Effector memory CD8-positive, alpha-beta T cell (primary cell): ENCODE measurements around the gene ZNF775.
A peak's percentile ranks its signal among the peaks of the same experiment; 100 is the strongest.

Experiments
- ATAC-seq: fragments of 150-1000 bp; cut with Tn5 transposase; replicated peaks from 2 replicates; pipeline ENCODE4 v1.10.0; 2021; ENCODE audit warnings: mild to moderate bottlenecking, moderate library complexity
- DNase-seq, 3 experiments: peaks; one replicate each; pipeline ENCODE4 v3.0.0; 2021
- H3K27ac Mint-ChIP-seq, 2 donors: one replicate each; pipeline ENCODE4 v1.8.0; 2022; ENCODE audit warnings: mild to moderate bottlenecking in 2 of 2, mixed read lengths in 2 of 2, moderate library complexity in 2 of 2
- H3K27me3 Mint-ChIP-seq, 2 donors: one replicate each; pipeline ENCODE4 v1.8.0; 2022; ENCODE audit warnings: mixed read lengths in 2 of 2
- H3K36me3 Mint-ChIP-seq: one replicate; pipeline ENCODE4 v1.8.0; 2022; ENCODE audit warnings: mild to moderate bottlenecking, moderate library complexity, mixed read lengths; ENCODE audit not compliant: insufficient read depth
- H3K4me1 Mint-ChIP-seq, 2 donors: one replicate each; pipeline ENCODE4 v1.8.0; 2022; ENCODE audit warnings: low read depth in 2 of 2, mixed read lengths in 2 of 2
- H3K4me3 Mint-ChIP-seq, 2 donors: one replicate each; pipeline ENCODE4 v1.8.0; 2022; ENCODE audit warnings: mild to moderate bottlenecking in 2 of 2, mixed read lengths in 2 of 2, moderate library complexity in 2 of 2
- H3K9me3 Mint-ChIP-seq, 2 donors: one replicate each; pipeline ENCODE4 v1.8.0; 2022; ENCODE audit warnings: mixed read lengths in 2 of 2

Gene ZNF775

DNA sequence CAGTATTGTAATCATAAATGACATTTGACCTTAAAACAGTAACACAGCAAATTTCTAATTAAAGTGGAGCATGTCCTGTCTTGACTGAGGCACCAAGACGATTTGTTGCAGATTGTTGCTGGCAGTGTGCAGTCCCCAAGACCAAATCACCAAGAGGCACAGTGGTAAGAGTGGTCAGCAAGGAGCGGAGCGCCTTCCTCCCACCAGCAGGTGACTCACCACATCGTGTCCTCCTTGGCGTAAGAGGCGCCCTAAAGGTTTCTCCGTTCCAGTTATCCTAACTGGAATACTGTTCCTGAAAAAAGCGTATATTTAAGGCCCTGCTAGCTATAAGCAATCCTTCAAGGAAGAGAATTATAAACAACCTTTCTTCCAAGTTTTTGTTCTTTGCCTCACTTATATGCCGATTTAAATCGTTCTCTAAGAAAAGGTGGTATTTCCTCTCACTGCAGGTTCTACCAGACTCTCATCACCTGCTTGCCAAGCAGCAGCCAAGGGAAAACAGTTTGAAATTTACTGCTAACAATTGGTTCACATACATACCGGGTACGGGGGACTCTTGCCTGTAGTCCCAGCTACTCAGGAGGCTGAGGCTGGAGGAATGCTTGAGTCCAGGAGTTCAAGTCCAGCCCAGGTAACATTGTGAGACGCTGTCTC is 21.2 kb upstream of the ZNF775 start:
- Mint-ChIP-seq H3K27me3 (no peaks in the 10 kb centered on the region), H3K36me3 (peaks cover 7% of the 10 kb centered on the region), H3K27ac (peak overlapping the region in 1 of 2 donors; percentile 85), H3K9me3 (no peaks in the 10 kb centered on the region), H3K4me1 (peaks cover 27 to 33% of the 10 kb centered on the region in 2 donors), H3K4me3 (peak overlapping the region; percentile 51 to 54)
- DNase-seq (no peak), ATAC-seq (peak; percentile 19)

DNA sequence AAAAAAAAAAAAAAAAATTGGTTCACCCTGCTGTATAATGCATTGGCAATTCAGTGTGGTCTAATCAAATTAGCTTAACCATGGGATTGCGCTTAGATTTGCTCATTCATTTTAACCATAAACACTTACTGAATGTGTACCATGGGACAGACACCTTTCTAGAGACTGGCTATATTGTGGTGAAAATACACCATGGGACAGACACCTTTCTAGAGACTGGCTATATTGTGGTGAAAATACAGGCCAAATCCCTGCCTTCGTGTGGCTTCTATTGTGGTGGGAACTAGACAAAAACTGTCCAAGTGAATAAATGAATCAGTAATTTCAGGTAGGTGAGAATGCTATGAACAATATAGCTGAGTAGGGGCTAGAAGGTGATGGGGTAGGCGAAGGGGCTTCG is 20.7 kb upstream of the ZNF775 start:
- Mint-ChIP-seq H3K27me3 (no peaks in the 10 kb centered on the region), H3K27ac (peak overlapping the region in 1 of 2 donors; percentile 85), H3K36me3 (peaks cover 7% of the 10 kb centered on the region), H3K4me1 (peaks cover 27 to 33% of the 10 kb centered on the region in 2 donors), H3K9me3 (no peaks in the 10 kb centered on the region), H3K4me3 (peak overlapping the region in 1 of 2 donors; percentile 51)
- no peak for DNase-seq
- peak; percentile 38 for ATAC-seq

DNA sequence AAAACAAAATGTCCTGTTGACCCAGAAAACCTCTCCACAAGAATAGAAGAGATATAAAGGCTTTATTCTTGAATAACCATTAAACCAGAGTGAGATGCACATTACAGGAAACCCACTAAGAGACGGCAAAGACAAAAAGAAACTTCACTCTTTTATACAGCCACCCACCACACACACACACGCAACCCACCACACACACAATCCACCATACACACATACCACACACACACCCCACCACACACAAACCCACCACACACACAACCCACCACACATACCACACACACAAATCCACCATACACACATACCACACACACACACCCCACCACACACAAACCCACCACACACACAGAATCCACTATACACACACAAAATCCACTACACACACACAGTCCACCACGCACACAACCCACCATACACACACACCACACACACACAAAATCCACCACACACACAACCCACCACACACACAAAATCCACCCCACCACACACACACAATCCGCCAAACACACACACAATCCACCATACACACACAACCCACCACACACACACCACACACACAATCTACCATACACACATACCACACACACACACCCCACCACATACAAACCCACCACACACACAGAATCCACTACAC is 20.0 kb upstream of the ZNF775 start:
- Mint-ChIP-seq H3K4me1 (peaks cover 27 to 34% of the 10 kb centered on the region in 2 donors), H3K27ac (peak overlapping the region; percentile 83 to 85), H3K36me3 (peaks cover 7% of the 10 kb centered on the region), H3K27me3 (no peaks in the 10 kb centered on the region), H3K4me3 (no peak overlapping the region), H3K9me3 (no peaks in the 10 kb centered on the region)
- DNase-seq (no peak), ATAC-seq (peak; percentile 23)

DNA sequence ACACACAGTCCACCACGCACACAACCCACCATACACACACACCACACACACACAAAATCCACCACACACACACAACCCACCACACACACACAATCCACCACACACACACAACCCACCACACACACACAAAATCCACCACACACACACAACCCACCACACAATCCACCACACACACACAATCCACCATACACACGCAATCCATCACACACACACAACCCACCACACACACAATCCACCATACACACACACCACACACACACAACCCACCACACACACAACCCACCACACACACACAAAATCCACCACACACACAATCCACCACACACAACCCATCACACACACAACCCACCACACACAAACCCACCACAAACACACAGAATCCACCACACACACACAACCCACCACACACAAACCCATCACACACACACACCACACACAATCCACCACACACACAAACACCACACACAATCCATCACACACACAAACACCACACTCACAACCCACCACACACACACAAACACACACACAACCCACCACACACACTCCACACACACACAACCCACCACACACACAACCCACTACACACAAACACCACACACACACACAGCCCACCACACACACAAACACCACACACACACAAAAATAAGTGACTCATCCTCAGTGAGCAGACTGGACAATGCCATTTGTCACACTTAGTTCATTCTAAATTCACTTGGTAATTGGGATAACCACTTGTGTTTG is 19.3 kb upstream of the ZNF775 start:
- peaks cover 27 to 35% of the 10 kb centered on the region in 2 donors for H3K4me1 Mint-ChIP-seq
- H3K9me3 Mint-ChIP-seq: no peaks in the 10 kb centered on the region
- DNase-seq (no peak), ATAC-seq (no peak)
- H3K27ac Mint-ChIP-seq: peak overlapping the region; percentile 85 to 89
- peaks cover 7% of the 10 kb centered on the region for H3K36me3 Mint-ChIP-seq
- H3K4me3 Mint-ChIP-seq: no peak overlapping the region
- H3K27me3 Mint-ChIP-seq: no peaks in the 10 kb centered on the region

DNA sequence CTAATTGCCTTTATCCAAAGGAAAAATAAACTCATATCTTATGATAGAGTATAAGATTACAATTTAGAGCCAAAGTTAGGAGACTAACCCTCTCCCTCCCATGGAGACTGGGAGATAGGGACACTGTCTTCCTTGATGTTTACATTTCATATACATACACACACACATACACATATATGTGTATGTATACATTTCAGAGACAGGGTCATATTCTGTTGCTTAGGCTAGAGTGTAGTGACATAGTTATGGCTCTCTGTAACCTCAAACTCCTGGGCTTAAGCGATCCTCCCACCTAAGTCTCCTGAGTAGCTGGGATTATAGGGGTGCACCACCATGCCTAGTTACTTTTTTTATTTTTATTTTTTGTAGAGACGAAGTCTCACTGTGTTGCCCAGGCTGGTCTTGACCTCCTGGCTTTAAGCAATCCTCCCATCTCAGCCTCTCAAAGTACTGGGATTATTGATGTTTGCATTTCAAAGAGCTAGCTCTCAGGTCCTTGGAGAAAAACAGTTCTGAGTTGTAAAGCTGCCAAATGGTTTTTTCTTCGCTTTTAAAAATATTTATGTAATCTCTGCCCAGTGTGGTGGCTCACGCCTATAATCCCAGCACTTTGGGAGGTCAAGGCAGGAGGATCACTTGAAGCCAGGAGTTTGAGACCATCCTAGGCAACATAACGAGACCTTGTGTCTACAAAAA is 18.6 kb upstream of the ZNF775 start:
- H3K27ac Mint-ChIP-seq: peak overlapping the region; percentile 85 to 89
- DNase-seq (no peak), ATAC-seq (no peak)
- H3K36me3 Mint-ChIP-seq: peaks cover 7% of the 10 kb centered on the region
- no peaks in the 10 kb centered on the region for H3K27me3 Mint-ChIP-seq
- H3K4me3 Mint-ChIP-seq: no peak overlapping the region
- peaks cover 27 to 35% of the 10 kb centered on the region in 2 donors for H3K4me1 Mint-ChIP-seq
- H3K9me3 Mint-ChIP-seq: no peaks in the 10 kb centered on the region

GRCh38 chr7:150361402-150361801 is 17.7 kb upstream of the ZNF775 start:
- Mint-ChIP-seq H3K27me3 (no peaks in the 10 kb centered on the region), H3K4me1 (peaks cover 25 to 32% of the 10 kb centered on the region in 2 donors)

GRCh38 chr7:150361807-150362621 is 17.1 kb upstream of the ZNF775 start:
- no peak for ATAC-seq
- Mint-ChIP-seq H3K9me3 (no peaks in the 10 kb centered on the region), H3K36me3 (peaks cover 8% of the 10 kb centered on the region), H3K4me1 (peaks cover 23 to 31% of the 10 kb centered on the region in 2 donors), H3K27ac (peak overlapping the region in 1 of 2 donors; percentile 61), H3K4me3 (no peak overlapping the region), H3K27me3 (no peaks in the 10 kb centered on the region)
- DNase-seq: no peak

More at GRCh38 chr7:150361402-150361801, 17.7 kb upstream of the ZNF775 start:
- Mint-ChIP-seq H3K27ac (peak overlapping the region in 1 of 2 donors; percentile 61), H3K4me3 (no peak overlapping the region), H3K36me3 (peaks cover 7% of the 10 kb centered on the region), H3K9me3 (no peaks in the 10 kb centered on the region)
- DNase-seq: no peak
- no peak for ATAC-seq

- H3K4me3 Mint-ChIP-seq: no peak overlapping the region
- H3K4me1 Mint-ChIP-seq: peaks cover 19 to 25% of the 10 kb centered on the region in 2 donors
- DNase-seq (no peak), ATAC-seq (no peak)
- peaks cover 19% of the 10 kb centered on the region for H3K36me3 Mint-ChIP-seq
- no peaks in the 10 kb centered on the region for H3K27me3 Mint-ChIP-seq
- H3K9me3 Mint-ChIP-seq: no peaks in the 10 kb centered on the region
- H3K27ac Mint-ChIP-seq: peak overlapping the region in 1 of 2 donors; percentile 44
These were observed 15.8 kb upstream of the ZNF775 start for GRCh38 chr7:150363370-150363769.

DNA sequence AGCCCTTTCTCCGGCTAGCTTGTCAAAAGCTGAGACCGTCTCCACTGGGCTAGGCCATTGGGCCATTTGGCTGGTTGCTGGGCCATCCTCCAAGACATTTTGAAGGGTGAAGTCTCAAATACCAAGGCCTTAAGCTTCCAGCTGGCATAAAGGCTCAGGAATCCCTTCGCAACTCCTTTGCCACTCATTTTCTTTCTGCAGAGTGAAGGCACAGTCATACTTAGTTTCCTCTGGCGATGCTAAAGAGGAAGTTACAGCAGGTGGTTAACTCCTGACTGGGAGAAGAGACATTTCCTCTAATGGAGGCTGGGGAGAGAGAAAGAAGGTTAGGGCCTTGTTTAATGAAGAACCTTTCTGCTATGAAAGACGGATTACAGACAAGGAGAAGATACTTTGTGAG is 15.3 kb upstream of the ZNF775 start:
- no peak for ATAC-seq
- no peak for DNase-seq
- Mint-ChIP-seq H3K9me3 (no peaks in the 10 kb centered on the region), H3K27me3 (no peaks in the 10 kb centered on the region), H3K4me1 (peaks cover 17 to 20% of the 10 kb centered on the region in 2 donors), H3K4me3 (no peak overlapping the region), H3K27ac (no peak overlapping the region), H3K36me3 (peaks cover 19% of the 10 kb centered on the region)

- peak overlapping the region in 1 of 2 donors; percentile 3 for H3K4me3 Mint-ChIP-seq
- ATAC-seq (peak; percentile 18), DNase-seq (no peak)
- peaks cover 19% of the 10 kb centered on the region for H3K36me3 Mint-ChIP-seq
- peaks cover 17 to 21% of the 10 kb centered on the region in 2 donors for H3K4me1 Mint-ChIP-seq
- H3K27ac Mint-ChIP-seq: peak overlapping the region in 1 of 2 donors; percentile 55
- H3K27me3 Mint-ChIP-seq: no peaks in the 10 kb centered on the region
- no peaks in the 10 kb centered on the region for H3K9me3 Mint-ChIP-seq
These were observed 13.9 kb upstream of the ZNF775 start for GRCh38 chr7:150365194-150365593.

GRCh38 chr7:150365673-150366398 is 13.3 kb upstream of the ZNF775 start:
- Mint-ChIP-seq H3K36me3 (peaks cover 18% of the 10 kb centered on the region), H3K4me3 (peak overlapping the region in 1 of 2 donors; percentile 3), H3K27me3 (no peaks in the 10 kb centered on the region), H3K27ac (peak overlapping the region in 1 of 2 donors; percentile 55), H3K4me1 (peaks cover 22 to 24% of the 10 kb centered on the region in 2 donors), H3K9me3 (no peaks in the 10 kb centered on the region)
- ATAC-seq (no peak), DNase-seq (no peak)

DNA sequence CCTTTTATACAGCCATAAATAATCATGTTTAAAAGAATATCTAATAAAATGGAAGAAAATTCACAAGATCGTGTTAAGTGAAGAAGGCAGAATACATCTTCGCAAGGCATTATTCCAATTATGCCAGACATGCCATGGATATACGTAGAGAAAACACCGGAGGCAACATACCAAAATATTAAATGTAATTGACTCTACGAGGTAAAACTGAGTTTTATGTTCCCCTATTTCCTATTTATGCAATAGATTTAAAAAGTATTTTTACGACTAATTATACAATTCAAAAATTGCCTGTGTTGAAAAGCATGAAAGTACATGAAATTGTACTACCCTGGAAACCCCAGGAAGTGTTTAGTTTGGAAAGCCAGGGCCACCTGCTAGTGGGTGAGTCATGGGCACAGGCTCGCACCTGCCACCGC is 11.4 kb upstream of the ZNF775 start:
- ATAC-seq (peak; percentile 83), DNase-seq (no peak)
- peak overlapping the region; percentile 86 to 92 for H3K27ac Mint-ChIP-seq
- H3K9me3 Mint-ChIP-seq: no peaks in the 10 kb centered on the region
- H3K4me3 Mint-ChIP-seq: peak overlapping the region; percentile 91
- no peaks in the 10 kb centered on the region for H3K27me3 Mint-ChIP-seq
- peaks cover 18% of the 10 kb centered on the region for H3K36me3 Mint-ChIP-seq
- peaks cover 23 to 25% of the 10 kb centered on the region in 2 donors for H3K4me1 Mint-ChIP-seq
